A549 (cell line): ENCODE measurements around the gene CCDC187. TPM values are rescaled to one million over a fixed set of nuclear protein-coding genes. Genes with fewer than 3 reads are reported as not detected.

Experiments
- ATAC-seq, 2 experiments: fragments of 200-7000 bp in 1 of 2; fragments of >200 bp in 1 of 2; cut with Nextera tagmentation in 1 of 2; cut with Tn5 transposase in 1 of 2; 3 replicates each; pipeline versions ENCODE4 v1.8.0 to v1.9.1; 2018 to 2020; ENCODE audit warnings: mild to moderate bottlenecking in 1 of 2, moderate library complexity in 1 of 2
- CTCF ChIA-PET: fragments of 300-600 bp; sonication (Branson Sonifier 250); formaldehyde crosslinking; extraction: SDS; loops from one replicate; lab custom pipeline; 2021; ENCODE audit warnings: antibody characterized with exemption, inconsistent platforms; lab: Yijun Ruan, JAX
- POLR2A ChIA-PET: fragments of 350-600 bp; formaldehyde crosslinking; extraction: SDS; loops from one replicate; lab custom pipeline; 2021; ENCODE audit warnings: antibody characterized with exemption, inconsistent platforms; lab: Yijun Ruan, JAX
- DNase-seq, 2 experiments: peaks; one replicate each; pipeline versions ENCODE4 v3.0.0 to v3.0.0-alpha.2; 2011 to 2016; ENCODE audit warnings: low read depth in 1 of 2, low spot score in 1 of 2
- FAIRE-seq: peaks from 2 replicates; lab custom pipeline; 2011; peaks lifted over from hg19 to GRCh38; lab: Jason Lieb, UNC
- H3K27ac ChIP-seq, 2 experiments: fragments of >200 bp; sonication (Bioruptor Twin); formaldehyde crosslinking; 3 replicates each; pipeline ENCODE4 v1.5.1; 2016 to 2017
- H3K4me1 ChIP-seq: fragments of >200 bp; sonication (Bioruptor Twin); formaldehyde crosslinking; 3 replicates; pipeline ENCODE4 v1.6.1; 2016
- H3K4me2 ChIP-seq: fragments of >200 bp; sonication (Bioruptor Twin); formaldehyde crosslinking; 3 replicates; pipeline ENCODE4 v1.6.1; 2016
- H3K4me3 ChIP-seq: fragments of >200 bp; sonication (Bioruptor Twin); formaldehyde crosslinking; 3 replicates; pipeline ENCODE4 v1.5.1; 2016
- H3K9me3 ChIP-seq: fragments of >200 bp; sonication (Bioruptor Twin); formaldehyde crosslinking; 3 replicates; pipeline ENCODE4 v1.6.1; 2016
- CBX2 ChIP-seq: fragments of 200-600 bp; sonication (generic); IDR thresholded peaks from 2 replicates; pipeline ENCODE4 v1.6.1; 2016; ENCODE audit warnings: low read depth, mild to moderate bottlenecking, borderline replicate concordance
- CBX8 ChIP-seq: fragments of 200-600 bp; sonication (generic); IDR thresholded peaks from 2 replicates; pipeline ENCODE4 v1.6.1; 2016
- CHD2 ChIP-seq: fragments of 150-350 bp; IDR thresholded peaks from 2 replicates; pipeline ENCODE4 v1.6.1; 2014; ENCODE audit warnings: low read length; ENCODE audit not compliant: partially characterized antibody
- CHD4 ChIP-seq: fragments of 200-600 bp; sonication (generic); IDR thresholded peaks from 2 replicates; pipeline ENCODE4 v1.6.1; 2016; ENCODE audit warnings: antibody characterized with exemption, mild to moderate bottlenecking, borderline replicate concordance
- ELK1 ChIP-seq: fragments of 150-350 bp; IDR thresholded peaks from 2 replicates; pipeline ENCODE4 v1.6.1; 2014; ENCODE audit warnings: low read depth, mild to moderate bottlenecking, low read length
- ESRRA ChIP-seq: fragments of 150-350 bp; IDR thresholded peaks from 2 replicates; pipeline ENCODE4 v1.6.1; 2014; ENCODE audit warnings: mild to moderate bottlenecking, low read length, borderline replicate concordance
- GATA3 ChIP-seq: IDR thresholded peaks from 2 replicates; pipeline ENCODE4 v1.6.1; 2012; ENCODE audit warnings: borderline replicate concordance
- HDAC2 ChIP-seq: fragments of 200-600 bp; sonication (generic); IDR thresholded peaks from 2 replicates; pipeline ENCODE4 v1.6.1; 2016
- HES2 ChIP-seq: fragments of >200 bp; sonication (Bioruptor Twin); formaldehyde crosslinking; IDR thresholded peaks from 2 replicates; pipeline ENCODE4 v1.6.1; 2016
- HOXB13 ChIP-seq: fragments of 250-450 bp; sonication (Bioruptor Pico); IDR thresholded peaks from 2 replicates; pipeline ENCODE4 v1.5.0; 2020; ENCODE audit warnings: low read depth, mild to moderate bottlenecking, moderate library complexity
- JUN ChIP-seq, 2 experiments: fragments of >200 bp; sonication (Bioruptor Twin); formaldehyde crosslinking; IDR thresholded peaks; 2 replicates in 1 of 2; 3 replicates in 1 of 2; pipeline ENCODE4 v1.6.1; 2016 to 2017
- NFE2L2 ChIP-seq: fragments of 150-350 bp; conservative IDR thresholded peaks from 2 replicates; pipeline ENCODE4 v1.6.1; 2014; ENCODE audit warnings: low read length
- PBX3 ChIP-seq: IDR thresholded peaks from 2 replicates; pipeline ENCODE4 v1.6.1; 2012
- PHF8 ChIP-seq: fragments of 200-600 bp; sonication (generic); IDR thresholded peaks from 2 replicates; pipeline ENCODE4 v1.6.1; 2016; ENCODE audit warnings: low read depth, mild to moderate bottlenecking, antibody characterized with exemption, moderate library complexity, borderline replicate concordance
- POLR2A ChIP-seq: IDR thresholded peaks from 2 replicates; pipeline ENCODE4 v1.6.1; 2012; ENCODE audit warnings: mild to moderate bottlenecking, low read length
- RAD21 ChIP-seq, 2 experiments: fragments of >200 bp in 1 of 2; sonication (Bioruptor Twin) in 1 of 2; formaldehyde crosslinking in 1 of 2; IDR thresholded peaks in 1 of 2; conservative IDR thresholded peaks in 1 of 2; 2 replicates in 1 of 2; 3 replicates in 1 of 2; pipeline ENCODE4 v1.6.1; 2012 to 2018; ENCODE audit warnings: inconsistent platforms in 1 of 2
- RCOR1 ChIP-seq: fragments of 150-350 bp; IDR thresholded peaks from 2 replicates; pipeline ENCODE4 v1.6.1; 2014; ENCODE audit warnings: antibody characterized with exemption, low read length, low read depth
- SMC3 ChIP-seq: fragments of >200 bp; sonication (Bioruptor Twin); formaldehyde crosslinking; IDR thresholded peaks from 3 replicates; pipeline ENCODE4 v1.6.1; 2018; ENCODE audit warnings: inconsistent platforms
- TFCP2L1 ChIP-seq: fragments of 250-450 bp; sonication (Bioruptor Pico); IDR thresholded peaks from 2 replicates; pipeline ENCODE4 v1.5.0; 2021; ENCODE audit warnings: mild to moderate bottlenecking
- ZSCAN20 ChIP-seq: fragments of 250-450 bp; sonication (Bioruptor Pico); IDR thresholded peaks from 2 replicates; pipeline ENCODE4 v1.8.0; 2022; ENCODE audit warnings: mild to moderate bottlenecking, moderate library complexity
- WGBS: methylation state at CpG from one replicate; pipeline ENCODE4 v1.1.6; 2017; ENCODE audit errors: missing lambda C conversion rate; 5-methylcytosine and 5-hydroxymethylcytosine counted together
- polyA plus RNA-seq, 4 experiments: library from polyadenylated mRNA; depleted of rRNA in 3 of 4; stranded (reverse); fragments of >200 nt; fragmentation: RNase III in 1 of 4; extraction: RNeasy Plus Mini Kit Qiagen cat#74134 plus additional on column Dnase treatment in 1 of 4; gene quantifications; 2 replicates in 3 of 4; 3 replicates in 1 of 4; pipeline ENCODE4 v1.2.3, GENCODE V29; 2011 to 2017
- TF ChIP-seq, protein P1 (sequence below): fragments of 200-600 bp; sonication (generic); IDR thresholded peaks from 2 replicates; pipeline ENCODE4 v1.6.1; 2016; ENCODE audit warnings: antibody characterized with exemption, mild to moderate bottlenecking, moderate library complexity

CCDC187 gene
- polyA plus RNA-seq, 2 of the 4 experiments (the other 2 are of a cell fraction): under 0.01 TPM; not detected in 1

DNA sequence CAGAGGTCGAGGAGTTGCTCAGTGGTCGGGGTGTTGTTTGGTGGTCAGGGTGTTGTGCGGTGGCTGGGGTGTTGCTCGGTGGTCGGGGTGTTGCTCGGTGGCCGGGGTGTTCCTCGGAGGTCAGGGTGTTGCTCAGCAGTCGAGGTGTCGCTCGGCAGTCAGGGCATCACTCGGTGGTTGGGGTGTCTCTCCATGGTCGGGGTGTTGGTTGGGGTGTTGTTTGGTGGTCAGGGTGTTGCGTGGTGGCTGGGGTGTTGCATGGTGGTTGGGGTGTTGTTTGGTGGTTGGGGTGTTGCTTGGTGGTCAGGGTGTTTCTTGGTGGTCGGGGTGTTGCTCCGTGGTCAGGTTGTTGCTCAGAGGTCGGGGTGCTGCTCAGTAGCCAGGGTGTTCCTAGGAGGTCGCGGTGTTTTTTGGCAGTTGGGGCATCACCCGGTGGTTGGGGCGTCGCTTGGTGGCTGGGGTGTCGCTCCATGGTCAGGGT, 12.4 kb upstream of the CCDC187 start:
- peaks cover 15% of the 10 kb centered on the region for H3K9me3 ChIP-seq
- DNase-seq (no peak), FAIRE-seq (no peak), ATAC-seq (no peak)
- no peak overlapping the region for H3K27ac ChIP-seq
- H3K4me3 ChIP-seq: no peak overlapping the region
- no peak overlapping the region for H3K4me2 ChIP-seq
- ChIA-PET CTCF (no interaction called here), POLR2A (no interaction called here)
- H3K4me1 ChIP-seq: peaks cover 6% of the 10 kb centered on the region; the same call in 2 of the 3 replicates
- TF ChIP-seq CBX8: no peak
- TF ChIP-seq ESRRA: no peak
- no peak for TF ChIP-seq HDAC2
- TF ChIP-seq GATA3: no peak
- TF ChIP-seq SMC3: no peak
- no peak for TF ChIP-seq CBX2
- TF ChIP-seq CHD4: no peak
- no peak for TF ChIP-seq POLR2A
- no peak for TF ChIP-seq JUN (IDR thresholded peaks at IDR 0.05)
- WGBS: 75% methylated on average over 23 of the region's 23 CpGs

GRCh38 chr9:136314944-136315343, 11.1 kb upstream of the CCDC187 start:
- ChIA-PET POLR2A (no interaction called here), CTCF (no interaction called here)
- TF ChIP-seq, protein P1, sequence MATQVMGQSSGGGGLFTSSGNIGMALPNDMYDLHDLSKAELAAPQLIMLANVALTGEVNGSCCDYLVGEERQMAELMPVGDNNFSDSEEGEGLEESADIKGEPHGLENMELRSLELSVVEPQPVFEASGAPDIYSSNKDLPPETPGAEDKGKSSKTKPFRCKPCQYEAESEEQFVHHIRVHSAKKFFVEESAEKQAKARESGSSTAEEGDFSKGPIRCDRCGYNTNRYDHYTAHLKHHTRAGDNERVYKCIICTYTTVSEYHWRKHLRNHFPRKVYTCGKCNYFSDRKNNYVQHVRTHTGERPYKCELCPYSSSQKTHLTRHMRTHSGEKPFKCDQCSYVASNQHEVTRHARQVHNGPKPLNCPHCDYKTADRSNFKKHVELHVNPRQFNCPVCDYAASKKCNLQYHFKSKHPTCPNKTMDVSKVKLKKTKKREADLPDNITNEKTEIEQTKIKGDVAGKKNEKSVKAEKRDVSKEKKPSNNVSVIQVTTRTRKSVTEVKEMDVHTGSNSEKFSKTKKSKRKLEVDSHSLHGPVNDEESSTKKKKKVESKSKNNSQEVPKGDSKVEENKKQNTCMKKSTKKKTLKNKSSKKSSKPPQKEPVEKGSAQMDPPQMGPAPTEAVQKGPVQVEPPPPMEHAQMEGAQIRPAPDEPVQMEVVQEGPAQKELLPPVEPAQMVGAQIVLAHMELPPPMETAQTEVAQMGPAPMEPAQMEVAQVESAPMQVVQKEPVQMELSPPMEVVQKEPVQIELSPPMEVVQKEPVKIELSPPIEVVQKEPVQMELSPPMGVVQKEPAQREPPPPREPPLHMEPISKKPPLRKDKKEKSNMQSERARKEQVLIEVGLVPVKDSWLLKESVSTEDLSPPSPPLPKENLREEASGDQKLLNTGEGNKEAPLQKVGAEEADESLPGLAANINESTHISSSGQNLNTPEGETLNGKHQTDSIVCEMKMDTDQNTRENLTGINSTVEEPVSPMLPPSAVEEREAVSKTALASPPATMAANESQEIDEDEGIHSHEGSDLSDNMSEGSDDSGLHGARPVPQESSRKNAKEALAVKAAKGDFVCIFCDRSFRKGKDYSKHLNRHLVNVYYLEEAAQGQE: no peak
- TF ChIP-seq RCOR1 (no peak), CHD2 (no peak), TFCP2L1 (CRISPR knock-in tag) (no peak), ZSCAN20 (no peak), NFE2L2 (no peak), PBX3 (no peak), HES2 (no peak), PHF8 (no peak), HOXB13 (no peak), SMC3 (no peak), RAD21 (conservative IDR thresholded peaks at IDR 0.05 in 1 of 2, IDR thresholded peaks at IDR 0.05 in 1 of 2) (no peak), ELK1 (no peak)
- FAIRE-seq (no peak), DNase-seq (no peak), ATAC-seq (no peak)
- Histone ChIP-seq H3K4me2 (no peak overlapping the region), H3K9me3 (peaks cover 15% of the 10 kb centered on the region), H3K4me1 (peaks cover 8% of the 10 kb centered on the region; the same call in 2 of the 3 replicates), H3K4me3 (no peak overlapping the region), H3K27ac (no peak overlapping the region)
- WGBS: 60% methylated on average over 4 of the region's 4 CpGs
